NB4 (cell line): ENCODE measurements around the gene ZIC5.

Experiments
- DNase-seq: peaks from one replicate; pipeline ENCODE4 v3.0.0; 2010; ENCODE audit warnings: low read depth
- H3K4me3 ChIP-seq: one replicate; pipeline ENCODE4 v1.5.1; 2011; ENCODE audit warnings: mild to moderate bottlenecking, low read depth, low read length, moderate library complexity
- MYC ChIP-seq: IDR thresholded peaks from 2 replicates; pipeline ENCODE4 v1.6.1; 2011; ENCODE audit warnings: low read depth, low read length
- POLR2A ChIP-seq: IDR thresholded peaks from 2 replicates; pipeline ENCODE4 v1.6.1; 2011; ENCODE audit warnings: mild to moderate bottlenecking; ENCODE audit not compliant: insufficient read length; ENCODE audit errors: extremely low read depth
- TF ChIP-seq, protein P1 (sequence below): IDR thresholded peaks from one replicate; pipeline ENCODE4 v1.5.1; 2012; ENCODE audit warnings: low read depth, low read length
- TF ChIP-seq, protein P2 (sequence below): IDR thresholded peaks from 2 replicates; pipeline ENCODE4 v1.6.1; 2011; ENCODE audit warnings: low read depth, low read length

Gene ZIC5

DNA sequence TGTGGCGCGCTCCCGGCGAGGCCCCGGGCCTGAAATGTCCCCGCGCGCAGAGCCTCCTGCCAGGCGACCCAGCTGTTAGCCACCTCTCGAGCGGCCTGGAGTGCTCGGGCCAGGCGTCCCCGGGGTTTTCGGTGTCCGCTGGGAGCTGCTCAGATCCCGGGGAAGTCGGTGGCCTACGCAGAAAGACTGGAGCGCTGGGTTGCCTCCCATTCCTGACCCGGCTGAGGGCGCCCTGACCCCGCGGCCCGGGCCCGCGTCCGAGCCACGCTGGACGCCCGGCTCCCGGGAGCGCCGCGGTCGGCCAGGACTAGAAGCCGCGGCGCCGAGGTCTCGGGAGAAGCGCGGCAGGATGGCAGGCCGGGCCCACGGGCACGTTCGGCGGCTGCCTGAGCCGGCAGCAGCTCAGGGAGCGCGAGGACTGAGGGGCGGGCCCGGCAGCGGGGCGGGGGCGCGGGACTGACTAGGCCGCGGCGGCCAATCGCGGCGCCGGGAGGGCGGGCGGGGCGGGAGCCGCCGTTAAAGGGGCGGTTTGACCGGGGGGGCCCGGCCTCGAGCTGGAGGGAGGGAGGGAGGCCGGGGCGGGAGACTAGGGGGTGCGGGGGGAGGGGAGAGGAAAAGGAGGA lies 8.7 kb upstream of the ZIC5 start:
- DNase-seq, result peak; percentile 96
- peak; percentile 93 for TF ChIP-seq POLR2A
- TF ChIP-seq MYC, result no peak; the same call in 1 of the 2 replicates
- TF ChIP-seq, protein P1, sequence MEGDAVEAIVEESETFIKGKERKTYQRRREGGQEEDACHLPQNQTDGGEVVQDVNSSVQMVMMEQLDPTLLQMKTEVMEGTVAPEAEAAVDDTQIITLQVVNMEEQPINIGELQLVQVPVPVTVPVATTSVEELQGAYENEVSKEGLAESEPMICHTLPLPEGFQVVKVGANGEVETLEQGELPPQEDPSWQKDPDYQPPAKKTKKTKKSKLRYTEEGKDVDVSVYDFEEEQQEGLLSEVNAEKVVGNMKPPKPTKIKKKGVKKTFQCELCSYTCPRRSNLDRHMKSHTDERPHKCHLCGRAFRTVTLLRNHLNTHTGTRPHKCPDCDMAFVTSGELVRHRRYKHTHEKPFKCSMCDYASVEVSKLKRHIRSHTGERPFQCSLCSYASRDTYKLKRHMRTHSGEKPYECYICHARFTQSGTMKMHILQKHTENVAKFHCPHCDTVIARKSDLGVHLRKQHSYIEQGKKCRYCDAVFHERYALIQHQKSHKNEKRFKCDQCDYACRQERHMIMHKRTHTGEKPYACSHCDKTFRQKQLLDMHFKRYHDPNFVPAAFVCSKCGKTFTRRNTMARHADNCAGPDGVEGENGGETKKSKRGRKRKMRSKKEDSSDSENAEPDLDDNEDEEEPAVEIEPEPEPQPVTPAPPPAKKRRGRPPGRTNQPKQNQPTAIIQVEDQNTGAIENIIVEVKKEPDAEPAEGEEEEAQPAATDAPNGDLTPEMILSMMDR, result no peak
- TF ChIP-seq, protein P2, sequence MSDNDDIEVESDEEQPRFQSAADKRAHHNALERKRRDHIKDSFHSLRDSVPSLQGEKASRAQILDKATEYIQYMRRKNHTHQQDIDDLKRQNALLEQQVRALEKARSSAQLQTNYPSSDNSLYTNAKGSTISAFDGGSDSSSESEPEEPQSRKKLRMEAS, result peak; percentile 73
- peak overlapping the region; percentile 63 for H3K4me3 ChIP-seq

DNA sequence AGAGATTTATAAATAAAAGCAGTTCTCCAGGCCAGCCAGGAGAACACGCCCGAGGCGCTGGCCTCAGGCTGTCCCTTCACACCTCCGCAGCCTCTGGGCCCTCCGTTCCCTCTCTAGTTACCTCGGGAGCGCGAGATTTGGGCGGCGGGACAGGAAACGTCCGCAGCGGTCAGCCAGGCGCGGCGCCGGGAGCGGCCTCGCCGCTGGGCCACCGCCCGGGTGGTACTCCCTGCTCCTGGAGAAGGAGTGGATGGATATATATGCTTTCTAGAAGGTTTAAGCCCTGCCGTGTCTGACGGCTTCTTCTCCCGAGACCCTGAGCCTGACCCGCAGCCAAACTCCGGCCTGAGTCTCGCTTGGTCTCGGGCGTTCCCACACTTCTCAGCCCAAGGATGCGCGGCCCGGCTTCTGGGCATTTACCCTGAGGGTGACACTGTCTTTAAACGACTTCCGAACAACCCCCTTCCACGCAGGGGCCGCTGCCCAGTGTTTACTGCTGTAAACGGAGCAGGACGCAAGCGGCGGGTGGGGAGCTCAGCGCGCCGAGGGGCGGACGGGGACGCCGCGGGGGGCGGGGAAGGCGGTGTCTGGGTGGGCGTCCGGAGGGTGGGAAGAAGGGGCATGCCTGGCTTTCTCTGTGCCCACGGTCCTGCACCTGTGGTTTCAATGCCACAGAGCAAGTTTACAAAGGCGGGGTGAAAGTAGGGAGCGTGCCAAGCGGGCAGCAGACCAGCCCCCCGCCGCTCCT lies 8.1 kb upstream of the ZIC5 start:
- TF ChIP-seq MYC, result no peak
- peak; percentile 61 for TF ChIP-seq POLR2A
- TF ChIP-seq, protein P2, result 0 out of 2 replicates have a peak, but pooled peaks have one; percentile 53
- TF ChIP-seq, protein P1, result no peak
- peak overlapping the region; percentile 63 for H3K4me3 ChIP-seq
- peak; percentile 79 for DNase-seq

DNA sequence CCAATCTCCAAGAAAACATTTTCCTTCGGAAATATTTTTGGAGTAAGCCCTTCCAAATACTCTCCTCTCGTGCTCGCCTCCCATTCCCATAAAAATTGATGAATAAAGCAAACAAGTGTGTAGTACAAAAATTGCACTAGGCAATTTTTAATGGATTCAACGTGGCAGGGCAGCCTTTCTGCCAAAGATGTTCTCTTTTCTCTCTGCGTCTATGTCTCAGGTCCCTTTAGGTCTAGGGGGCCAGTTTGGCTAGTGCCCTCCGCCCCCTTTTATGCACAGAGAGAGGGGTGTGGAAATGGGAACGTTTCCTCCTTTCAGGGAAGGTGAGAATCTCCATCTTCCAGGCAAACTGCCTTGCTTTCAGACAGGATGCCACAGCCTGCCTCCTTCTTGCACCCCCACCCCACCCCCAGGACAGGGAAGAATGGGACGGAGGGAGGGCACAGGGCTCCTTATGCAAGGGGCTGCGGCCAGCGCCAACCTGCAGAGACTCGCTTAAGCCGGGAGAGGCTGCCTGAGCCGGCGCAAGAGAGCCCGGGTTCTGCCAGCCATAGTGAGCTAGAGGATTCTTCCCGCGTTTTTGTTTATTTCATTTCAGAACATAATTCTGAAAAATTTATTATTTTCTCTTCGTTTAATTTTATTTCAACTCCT lies 7.4 kb upstream of the ZIC5 start:
- peak overlapping the region; percentile 63 for H3K4me3 ChIP-seq
- TF ChIP-seq, protein P2, result no peak
- TF ChIP-seq MYC (no peak), POLR2A (no peak)
- peak; percentile 72 for DNase-seq

DNA sequence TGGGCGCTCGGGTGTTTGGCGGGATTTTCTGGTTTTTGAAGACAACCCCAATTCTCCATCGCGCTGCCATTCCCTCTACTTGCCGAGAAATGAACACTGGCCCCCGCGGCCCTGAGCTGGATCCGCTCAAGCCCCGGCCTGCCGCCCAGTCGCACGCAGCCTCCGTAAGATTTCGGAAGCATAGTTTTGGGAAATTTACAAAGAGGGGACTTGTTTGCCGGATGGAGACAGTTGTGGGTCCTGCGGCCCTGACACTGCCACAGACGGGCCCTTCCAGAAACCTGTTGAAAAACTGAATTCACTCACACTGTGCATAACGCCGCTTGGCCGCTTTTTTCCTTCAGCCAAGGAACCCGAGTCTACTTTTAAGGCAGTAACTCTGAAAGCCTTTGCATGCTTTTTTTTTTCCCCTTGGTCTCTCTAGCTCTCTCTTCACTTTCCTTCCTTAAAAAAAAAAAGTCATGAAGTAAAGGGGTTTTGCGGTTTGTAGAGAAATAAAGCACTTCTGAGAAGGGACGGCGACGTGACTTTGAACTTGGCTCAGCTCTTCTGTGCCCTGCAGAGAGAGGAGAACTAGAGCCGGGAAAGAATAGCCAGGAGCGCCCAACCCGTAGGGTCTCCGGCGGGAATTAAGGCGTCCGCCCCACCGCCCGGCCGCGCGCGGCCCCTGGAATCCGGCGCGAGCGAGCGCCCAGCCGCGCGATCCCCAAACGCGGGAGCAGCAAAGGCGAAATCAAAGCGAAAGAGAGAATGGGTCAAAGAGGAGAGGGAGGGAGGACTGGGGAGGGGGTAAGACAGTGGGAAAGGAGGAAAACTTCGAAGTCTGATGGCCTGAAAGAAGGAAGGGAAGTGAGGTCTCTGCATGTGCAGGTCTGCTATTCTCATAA lies 6.6 kb upstream of the ZIC5 start:
- no peak overlapping the region for H3K4me3 ChIP-seq
- TF ChIP-seq, protein P1, result no peak
- TF ChIP-seq MYC (no peak), POLR2A (no peak)
- TF ChIP-seq, protein P2, result no peak
- DNase-seq, result peak; percentile 49

DNA sequence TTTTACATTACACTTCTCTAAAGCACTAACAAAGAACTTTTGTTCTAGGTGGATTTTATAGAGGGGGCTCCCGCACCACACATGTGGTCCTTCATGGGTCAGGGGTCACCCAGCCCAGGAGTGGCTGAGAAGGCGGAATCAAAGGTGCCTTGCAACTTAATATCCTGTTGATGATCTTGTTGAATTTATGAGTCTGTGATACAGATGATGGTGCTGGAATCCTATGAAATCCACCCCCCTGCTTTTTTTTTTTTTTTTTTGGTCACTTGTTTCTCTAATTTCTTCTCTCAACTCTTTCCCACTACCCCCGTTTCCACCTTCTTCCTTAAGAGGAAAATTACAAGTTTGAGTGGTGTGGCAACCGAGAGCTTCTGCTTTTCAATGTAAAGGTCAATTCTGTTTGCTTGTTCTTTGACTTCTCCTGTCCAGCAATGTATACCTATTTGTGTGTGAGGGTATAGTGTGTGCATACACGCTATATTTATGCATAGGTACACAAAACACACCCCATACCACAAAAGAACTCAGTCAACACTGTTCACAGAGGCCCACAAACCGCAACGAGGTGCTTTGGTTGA lies 5.9 kb upstream of the ZIC5 start:
- H3K4me3 ChIP-seq, result no peak overlapping the region
- peak; percentile 68 for DNase-seq
- TF ChIP-seq MYC (0 out of 2 replicates have a peak, but pooled peaks have one; percentile 11), POLR2A (no peak)
- TF ChIP-seq, protein P2, result no peak

DNA sequence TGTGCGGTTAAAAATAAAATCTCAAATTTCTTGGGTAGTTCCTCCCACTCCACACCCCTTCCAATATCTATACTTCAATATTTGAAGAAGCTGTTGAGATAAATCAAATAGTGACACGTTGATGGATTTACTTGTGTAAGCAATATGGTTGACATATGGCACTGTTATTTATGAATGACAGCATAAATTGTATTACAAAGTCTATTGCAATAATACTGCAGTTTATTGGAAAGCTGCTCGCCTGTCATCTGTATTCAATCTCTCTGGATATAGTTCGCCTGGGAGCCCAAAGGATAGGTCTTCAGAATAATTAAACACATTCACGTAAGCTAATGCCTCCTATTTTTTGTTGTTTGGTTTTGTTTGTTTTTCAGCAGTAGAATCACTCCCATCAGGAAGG lies 5.0 kb upstream of the ZIC5 start:
- no peak overlapping the region for H3K4me3 ChIP-seq
- TF ChIP-seq, protein P2, result no peak
- TF ChIP-seq, protein P1, result no peak
- TF ChIP-seq MYC, result no peak
- no peak for TF ChIP-seq POLR2A
- no peak for DNase-seq
